SHP77 (cell line): ENCODE results near the gene IMMP2L.
"Not testable (repeated sequence)": the region's sequence is repeated elsewhere in the genome, so short reads cannot be mapped to it uniquely, and the experiment has no call there.

ENCODE experiments used
- DNase-seq, 2 experiments: peaks; one replicate each; lab custom pipeline; 2025; lab: John Stamatoyannopoulos, UW

Gene IMMP2L

DNA sequence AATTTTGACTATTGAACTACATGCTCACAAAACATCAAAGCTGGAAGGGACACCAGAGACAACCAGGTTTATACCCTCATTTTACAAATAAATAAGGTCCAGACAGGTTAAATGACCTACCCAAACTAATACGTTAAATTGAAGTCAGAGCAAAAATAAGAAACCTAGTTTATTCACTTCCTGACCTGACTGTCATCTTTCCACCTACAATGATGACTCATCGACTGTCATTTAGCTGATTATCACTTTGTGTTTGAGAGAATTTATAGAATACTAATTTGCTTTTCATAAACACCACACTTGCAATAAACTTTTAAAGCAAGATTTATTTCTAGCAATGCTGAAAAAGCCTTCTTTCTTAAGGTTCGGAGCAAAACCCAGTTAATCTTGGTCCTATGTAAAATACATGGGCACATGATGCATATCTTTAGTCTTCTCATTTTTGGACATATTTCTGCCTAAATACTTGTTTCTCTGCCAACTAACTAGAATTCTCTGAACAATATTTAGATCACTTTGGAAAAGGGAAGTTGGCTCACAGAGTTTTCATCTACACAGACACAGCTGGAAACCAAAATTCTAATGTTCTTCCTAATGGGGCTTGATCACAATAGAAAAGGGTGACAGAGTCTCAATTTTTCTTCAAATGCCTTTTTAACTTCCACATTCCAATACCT is 488.1 kb downstream of the IMMP2L start:
- no peak for DNase-seq

DNA sequence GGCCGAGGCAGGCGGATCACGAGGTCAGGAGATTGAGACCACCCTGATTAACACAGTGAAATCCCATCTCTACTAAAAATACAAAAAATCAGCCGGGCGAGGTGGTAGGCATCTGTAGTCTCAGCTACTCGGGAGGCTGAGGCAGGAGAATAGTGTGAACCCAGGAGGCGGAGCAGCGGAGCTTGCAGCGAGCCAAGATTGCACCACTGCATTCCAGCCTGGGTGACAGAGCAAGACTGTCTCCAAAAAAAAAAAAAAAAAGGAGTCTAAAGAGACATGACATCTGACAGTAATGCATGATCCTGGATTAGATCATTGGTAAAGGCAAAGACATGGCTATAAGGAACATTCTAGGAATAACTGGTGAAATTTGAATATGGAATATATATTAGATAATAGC is 489.6 kb downstream of the IMMP2L start:
- not testable (repeated sequence) for DNase-seq

DNA sequence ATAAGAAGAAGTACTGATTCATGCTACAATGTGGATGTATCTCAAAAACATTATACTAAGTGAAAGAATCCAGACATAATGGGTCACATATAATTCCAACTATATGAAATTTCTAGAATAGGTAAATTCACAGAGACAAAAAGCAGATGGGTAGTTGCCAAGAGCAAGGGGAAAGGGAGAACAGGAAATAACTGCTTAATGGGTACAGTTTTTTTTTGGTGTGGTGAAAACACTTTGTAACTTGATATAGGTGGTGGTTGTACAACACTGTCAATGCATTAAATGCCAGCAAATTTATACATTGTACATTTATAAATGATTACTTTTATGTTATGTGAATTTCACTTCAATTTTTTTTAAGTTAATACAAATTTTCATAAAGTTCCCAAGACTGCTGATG is 490.7 kb downstream of the IMMP2L start:
- DNase-seq, result no peak

DNA sequence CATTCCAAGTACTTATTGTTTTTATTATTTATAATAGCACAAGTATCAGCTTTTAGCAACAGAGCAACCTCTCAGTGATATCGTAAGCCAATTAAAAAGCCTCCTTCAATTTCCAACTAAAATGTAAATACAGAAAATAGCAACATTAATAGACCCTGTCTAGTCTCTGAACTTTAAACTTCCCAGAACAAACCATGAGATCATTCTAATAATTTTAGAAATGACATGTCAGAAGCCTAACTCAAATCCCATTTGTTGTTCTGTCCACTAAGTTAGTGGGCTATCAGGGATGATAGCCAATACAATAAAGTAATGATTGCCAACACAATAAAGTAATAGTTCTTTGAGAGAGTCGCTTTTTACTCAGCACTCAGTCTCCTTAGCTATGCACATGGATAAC is 493.7 kb downstream of the IMMP2L start:
- DNase-seq, result no peak

DNA sequence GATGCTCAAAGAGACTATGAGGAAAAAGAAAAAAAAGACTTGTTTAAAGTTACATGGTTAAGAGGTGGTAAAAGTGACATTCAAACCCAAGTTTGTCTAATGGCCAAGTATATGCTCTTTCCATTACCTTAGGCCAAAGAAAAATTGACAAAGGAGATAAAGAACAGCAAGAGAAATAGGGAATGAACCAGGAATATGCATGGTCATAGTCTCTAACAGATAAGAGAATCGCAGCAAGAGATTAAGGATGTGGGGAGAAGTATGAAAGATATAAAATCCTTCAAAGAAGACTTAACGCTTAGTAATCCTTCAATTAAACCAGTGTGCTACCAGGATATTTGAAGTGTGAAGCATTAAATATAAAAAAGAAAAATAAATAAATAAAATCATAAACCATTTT is 494.6 kb downstream of the IMMP2L start:
- DNase-seq, result no peak

DNA sequence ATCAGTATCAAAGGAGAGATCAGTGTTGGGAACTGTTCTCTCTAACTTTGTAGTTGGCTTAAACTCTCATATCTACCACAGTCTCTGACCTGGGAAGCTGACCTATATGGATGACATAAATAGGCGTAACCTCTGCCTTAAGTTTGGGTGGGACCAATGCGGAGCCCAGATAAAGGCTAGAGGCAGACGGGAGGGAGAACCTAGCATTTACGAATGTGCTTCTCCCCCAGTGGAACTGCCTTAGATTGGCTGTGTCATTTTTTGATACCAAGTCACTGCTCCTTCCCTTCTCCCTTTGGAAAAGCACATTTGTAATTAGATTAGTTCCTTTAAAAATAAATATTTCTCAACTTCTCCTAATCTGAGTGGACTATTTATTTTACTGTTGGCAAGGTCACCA is 495.0 kb downstream of the IMMP2L start:
- DNase-seq, result no peak

DNA sequence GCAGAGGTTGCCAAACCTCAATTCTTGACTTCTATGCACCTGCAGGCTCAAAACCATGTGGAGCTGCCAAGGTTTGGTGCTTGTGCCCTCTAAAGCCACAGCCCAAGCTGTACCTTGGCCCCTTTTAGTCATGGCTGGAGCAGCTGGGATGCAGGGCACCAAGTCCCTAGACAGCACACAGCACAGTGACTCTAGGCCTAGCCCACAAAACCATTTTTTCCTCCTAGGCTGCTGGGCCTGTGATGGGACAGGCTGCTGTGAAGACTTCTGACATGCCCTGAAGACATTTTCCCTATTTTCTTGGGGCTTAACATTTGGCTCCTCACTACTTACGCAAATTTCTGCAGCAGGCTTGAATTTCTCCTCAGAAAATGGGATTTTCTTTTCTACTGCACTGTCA is 499.1 kb downstream of the IMMP2L start:
- DNase-seq, result no peak

DNA sequence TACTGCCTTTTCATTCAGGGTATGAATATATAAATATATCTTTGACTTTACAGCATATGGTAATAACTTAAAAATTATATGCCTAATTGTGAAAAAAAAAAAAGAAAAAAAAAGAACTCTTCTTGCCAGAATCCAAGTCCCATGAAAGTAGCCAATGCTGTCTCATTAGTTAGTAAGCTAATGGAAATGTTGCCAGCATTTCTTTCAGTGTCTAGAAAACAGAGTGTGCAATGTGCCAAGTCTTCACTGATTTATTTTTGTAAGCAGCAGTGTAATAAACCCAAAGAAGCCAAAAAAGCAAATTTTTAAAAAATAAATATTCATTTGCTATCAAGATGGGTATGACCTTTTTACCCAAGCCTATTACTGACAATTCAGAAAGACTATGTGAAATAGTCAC is 502.5 kb downstream of the IMMP2L start:
- no peak for DNase-seq

DNA sequence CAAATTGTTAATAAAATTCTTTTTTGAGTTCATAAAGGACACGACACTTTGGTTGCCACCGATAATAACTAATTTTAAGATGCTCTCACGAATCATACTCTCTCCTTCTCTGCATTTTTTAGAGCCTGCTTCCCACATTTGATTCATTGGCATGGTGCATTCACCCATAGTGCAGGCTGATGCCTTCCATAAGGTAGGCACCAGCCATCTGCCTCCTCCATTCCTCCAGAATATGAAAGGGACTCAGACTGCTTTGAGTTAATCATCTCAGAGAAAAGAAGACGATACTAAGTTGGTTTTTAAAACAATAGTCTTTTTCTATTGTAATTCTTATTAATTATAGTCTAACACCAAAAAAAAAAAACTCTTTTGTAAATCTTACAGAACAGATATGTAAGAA is 505.2 kb downstream of the IMMP2L start:
- no peak for DNase-seq

DNA sequence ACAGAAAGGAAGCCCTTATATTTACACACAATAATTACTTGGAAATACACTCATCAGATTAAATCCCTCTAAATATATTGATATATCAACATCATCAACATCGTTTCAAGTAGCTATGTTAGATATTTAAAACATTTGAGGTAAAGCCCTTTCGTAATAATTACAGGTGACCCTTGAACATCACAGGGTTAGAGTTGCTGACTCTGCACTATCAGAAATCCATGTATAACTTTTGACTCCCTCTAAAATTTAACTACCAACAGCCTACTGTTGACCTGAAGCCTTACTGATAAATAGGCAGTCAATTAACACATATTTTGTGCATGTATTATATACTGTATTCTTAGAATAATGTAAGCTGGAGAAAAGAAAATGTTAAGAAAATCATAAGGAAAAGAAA is 505.9 kb downstream of the IMMP2L start:
- DNase-seq, result no peak

DNA sequence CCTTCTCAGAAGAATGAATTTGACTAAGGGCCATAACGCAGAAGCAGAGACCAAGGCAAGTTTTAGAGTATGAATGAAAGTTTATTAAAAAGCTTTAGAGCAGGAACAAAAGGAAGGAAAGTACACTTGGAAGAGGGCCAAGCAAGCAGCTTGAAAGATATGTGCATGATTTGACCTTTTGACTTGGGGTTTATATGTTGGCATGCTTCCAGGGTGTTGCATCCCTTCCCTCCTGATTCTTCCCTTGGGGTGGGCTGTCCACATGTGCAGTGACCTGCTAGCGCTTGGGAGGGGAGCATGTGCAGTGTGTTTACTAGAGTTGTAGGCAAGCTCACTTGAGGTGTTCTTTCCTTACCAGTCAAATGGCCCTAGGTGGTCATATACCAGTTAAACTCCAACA is 509.3 kb downstream of the IMMP2L start:
- DNase-seq, result no peak

DNA sequence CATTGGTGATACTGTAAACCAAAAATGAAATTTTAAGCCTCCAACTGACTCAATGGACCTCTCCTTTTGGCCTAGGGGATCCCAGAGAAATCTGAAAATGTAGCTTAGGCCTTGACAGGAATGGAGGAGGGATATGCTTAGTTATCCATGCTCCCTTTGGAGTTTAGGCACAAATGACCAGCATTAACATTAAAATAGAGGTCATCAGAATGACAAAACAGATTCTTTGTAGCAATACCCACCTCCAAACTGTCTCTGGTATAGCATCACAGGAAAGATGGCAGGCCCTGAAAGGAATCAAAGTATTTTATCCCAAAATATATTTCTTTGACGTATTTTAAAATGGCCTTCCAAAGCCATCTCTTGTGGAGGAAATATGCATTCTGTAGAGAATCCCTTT is 510.5 kb downstream of the IMMP2L start:
- no peak for DNase-seq

DNA sequence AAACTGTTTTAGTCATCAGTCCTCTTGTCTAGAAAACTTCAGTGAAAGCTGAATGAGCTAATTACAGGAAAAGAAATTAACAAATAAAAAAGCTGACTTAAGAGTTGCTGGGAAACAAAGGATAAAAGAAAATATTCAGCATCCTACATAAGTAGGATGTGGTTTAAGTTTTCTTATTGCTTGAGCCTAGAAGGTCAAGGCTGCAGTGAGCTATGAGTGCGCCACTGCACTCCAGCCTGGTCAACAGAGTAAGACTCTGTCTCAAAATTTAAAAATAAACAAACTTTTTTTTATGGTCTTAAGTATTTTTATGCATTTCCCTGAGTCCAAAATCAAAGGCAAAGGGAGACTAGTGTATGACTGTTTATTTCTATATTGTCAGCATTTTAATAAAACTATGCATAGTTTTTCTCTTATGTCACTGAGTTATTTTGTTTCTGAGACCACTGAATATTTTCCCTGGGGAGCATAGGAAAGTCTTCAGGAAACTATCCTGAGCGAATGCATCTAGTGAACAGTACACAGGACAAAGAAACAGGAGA is 511.3 kb downstream of the IMMP2L start:
- DNase-seq, result no peak

DNA sequence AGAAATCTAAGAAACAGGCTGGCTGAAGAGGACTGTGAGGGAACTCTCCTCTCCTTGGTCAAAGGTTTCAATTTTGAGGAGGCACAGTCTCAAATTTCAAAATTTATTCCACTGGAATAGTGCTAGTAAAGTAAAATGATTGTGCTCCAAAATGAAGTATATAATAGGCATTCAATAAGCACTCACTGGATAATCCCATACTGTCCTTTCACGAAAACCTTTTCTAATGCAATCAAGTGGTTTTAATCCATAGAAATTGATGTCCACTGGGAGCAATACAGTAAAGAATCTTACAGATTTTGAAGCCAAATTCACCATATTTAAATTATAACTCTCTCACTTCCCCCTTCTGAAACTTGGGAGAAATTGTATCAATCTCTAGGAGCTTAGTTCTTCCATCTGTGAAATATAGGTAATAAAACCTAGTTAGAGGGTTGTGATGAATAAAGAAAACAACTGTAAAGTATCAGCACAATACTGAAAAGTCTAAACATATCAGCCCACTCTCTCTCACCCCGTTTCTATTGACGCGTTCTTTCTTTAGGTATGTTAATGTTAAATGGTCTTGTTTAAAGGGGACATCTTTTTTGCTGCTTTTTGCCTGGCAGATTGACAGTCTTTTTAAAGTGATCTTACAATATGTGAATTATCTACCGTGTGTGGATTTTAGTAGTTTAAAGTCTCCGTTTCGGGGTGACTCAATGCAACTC is 512.2 kb downstream of the IMMP2L start:
- DNase-seq, result no peak

DNA sequence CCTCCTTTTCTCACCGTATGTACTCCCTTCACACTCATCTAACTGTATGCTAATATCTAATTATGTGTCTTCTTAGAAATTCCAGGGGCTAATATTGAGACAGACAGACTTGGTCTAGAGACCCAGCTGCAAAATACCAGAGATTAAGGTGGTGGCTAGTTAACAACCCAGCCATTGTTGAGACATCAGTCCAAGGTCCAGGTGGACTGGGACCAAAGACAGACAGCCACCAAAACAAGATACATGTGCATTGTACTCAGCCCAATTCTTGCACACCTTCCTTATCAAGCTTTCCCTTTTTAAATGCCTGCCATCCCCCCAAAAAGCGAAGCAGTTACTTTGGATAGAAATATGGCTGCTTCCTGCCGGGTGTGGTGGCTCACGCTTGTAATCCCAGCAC is 514.7 kb downstream of the IMMP2L start:
- DNase-seq, result no peak

DNA sequence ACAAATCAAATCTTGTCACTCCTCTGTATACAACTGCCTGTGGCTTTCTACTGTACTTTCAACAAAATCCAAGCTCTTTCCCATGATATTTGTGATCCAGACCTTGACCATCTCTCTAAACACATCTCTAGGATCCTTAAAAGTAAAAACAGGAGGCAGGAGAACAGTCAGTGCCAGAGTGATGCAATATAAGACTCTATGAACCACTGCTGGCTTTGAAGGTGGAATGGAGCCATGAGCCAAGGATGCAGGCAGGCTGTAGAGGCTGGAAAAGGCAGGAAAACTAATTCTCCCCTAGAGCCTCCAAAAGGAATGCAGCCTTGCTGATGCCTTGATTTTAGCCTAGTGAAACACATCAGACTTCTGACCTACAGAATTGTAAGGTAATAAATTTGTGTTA is 516.8 kb downstream of the IMMP2L start:
- no peak for DNase-seq

DNA sequence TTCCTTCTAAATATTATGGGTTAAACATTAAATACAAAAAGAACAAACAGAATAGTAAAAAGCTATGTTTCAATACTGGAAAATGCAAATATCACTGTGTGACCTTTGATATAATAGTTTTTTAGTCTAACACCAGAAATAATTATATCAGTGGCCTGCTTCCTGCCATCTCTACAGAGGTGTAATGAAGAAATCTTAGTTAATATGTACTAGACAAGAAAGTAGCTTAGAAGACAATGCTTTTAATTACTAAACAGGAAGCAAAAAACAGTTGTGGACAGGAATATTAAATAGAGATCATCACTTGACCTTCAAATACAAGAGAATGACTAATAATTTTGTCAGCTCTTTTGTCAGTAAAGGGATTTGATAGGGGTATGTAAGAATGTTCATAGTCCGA is 518.7 kb downstream of the IMMP2L start:
- no peak for DNase-seq

DNA sequence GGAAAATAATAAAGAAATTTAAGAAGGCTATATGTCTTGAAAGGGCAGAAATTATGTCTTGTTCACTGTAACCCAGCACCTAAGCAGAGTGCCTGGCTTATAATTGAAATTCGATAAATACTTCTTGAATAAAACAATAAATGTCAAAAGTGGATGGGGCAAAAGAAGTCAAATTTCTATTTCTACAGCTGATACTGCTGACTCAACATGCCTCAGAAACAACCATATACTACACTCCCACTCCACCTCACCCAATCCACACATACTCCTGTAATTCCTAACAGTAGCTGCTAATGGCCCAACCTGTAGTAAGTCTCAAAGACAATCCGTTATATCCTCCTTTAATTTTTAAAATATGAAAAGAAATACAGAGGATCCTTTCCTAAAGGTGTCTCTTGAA is 519.5 kb downstream of the IMMP2L start:
- no peak for DNase-seq

DNA sequence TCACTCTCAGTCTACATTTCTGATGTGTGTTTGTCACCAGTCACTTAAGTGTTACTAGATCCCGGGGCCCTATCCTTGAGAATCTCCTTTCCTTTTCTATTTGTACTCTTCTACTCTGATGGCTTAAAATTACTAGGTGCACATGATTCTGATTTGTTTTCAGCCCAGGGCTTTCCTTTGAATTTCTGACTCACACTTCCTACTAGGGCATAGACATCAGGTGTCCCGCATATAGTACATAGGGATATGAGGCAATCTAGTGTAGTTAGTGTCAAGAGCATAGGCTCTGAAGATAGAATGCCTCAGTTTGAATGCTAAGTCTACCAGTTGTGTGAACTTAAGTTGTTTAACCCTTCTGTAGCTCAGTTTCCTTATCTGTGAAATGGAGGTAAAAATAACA is 520.7 kb downstream of the IMMP2L start:
- no peak for DNase-seq

DNA sequence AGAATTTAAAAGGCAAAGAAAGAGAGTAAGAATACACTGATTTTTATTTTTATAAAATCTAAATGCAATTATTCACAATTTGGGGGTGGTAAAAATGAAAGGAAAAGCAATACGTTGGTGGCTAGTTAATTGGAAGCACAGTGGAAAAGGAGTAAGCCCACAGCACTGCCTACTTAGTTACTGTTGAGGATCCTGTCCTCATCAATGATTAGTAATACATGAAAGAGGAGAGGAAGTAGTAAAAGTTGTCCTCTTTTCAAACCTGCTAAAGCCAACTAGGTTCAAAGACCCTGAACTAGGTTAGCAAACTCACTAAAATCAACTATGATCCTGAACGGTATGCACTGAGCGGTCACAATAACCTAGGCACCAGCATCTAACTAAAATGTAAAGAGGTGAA is 524.1 kb downstream of the IMMP2L start:
- no peak for DNase-seq

DNA sequence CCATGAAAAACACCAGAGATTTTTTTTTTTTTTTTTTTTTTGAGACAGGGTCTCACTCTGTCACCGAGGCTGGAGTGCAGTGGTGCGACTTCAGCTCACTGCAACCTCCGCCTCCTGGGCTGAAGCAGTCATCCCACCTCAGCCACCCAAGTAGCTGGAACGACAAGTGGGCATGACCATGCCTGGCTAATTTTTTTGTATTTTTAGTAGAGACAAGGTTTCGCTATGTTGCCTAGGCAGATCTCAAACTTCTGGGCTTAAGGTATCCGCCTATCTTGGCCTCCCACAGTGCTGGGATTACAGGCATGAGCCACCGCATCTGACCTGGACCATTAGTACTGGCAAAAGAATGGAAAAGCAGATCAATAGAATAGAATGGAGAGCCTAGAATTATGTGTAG is 530.4 kb downstream of the IMMP2L start:
- DNase-seq, result no peak

DNA sequence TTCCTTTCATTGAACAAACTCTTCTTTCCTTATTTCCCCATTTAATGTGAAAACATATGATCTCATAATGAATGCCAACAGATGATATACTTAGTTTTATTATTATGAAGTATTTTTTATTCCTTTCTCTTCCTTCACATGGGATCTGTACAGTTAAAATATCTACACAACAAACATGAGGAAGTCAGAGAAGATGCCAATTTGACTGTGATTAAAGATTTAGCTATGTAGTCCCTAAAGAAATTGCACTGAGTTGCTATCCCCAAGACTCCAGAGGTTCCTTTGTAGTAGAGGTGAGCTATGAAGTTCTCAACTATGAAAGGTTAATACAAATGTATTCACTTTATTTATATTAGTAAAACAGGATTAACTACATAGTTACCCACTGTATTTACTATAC is 532.0 kb downstream of the IMMP2L start:
- DNase-seq, result no peak

DNA sequence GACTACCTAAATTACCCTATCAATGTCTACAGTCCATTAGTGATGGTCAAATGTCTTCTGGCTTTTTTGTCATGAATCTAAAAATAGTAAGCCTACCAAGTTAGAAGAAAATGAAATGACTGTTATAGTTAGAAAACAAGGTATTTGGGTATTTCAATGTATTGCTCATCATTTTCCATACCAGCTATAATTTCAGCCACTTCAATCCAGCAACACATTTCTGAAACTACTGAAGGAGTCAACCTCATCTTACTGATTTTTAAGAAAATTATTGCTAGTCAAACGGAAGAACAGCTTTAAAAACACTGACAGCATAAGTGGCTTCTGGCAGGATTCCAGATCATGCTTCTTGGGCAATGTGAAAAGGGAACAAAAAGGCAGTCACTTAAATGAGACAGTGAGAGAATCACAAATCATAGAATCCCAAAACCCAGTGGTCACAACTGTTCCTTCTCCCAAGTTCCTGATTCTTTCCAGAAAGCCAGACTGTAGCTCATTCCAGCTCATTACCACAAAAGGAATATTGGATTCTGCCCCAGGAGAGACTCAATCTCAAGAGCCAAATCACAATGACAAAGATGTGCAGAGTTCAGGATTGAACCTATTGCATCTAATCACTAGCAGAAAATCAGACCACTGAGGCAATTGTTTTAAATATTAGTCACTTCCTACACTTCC is 532.6 kb downstream of the IMMP2L start:
- no peak for DNase-seq
